GM23338 (cell line): ENCODE data around the gene IGFBP6. TPM values are rescaled to one million over a fixed set of nuclear protein-coding genes. Genes with fewer than 3 reads are reported as not detected.

ENCODE experiments used
- ATAC-seq: fragments of 200-7000 bp; cut with Tn5 transposase; 3 replicates; pipeline ENCODE4 v1.9.1; 2020
- DNase-seq: peaks from one replicate; pipeline ENCODE4 v3.0.0-alpha.2; 2015; ENCODE audit warnings: low spot score
- H2AFZ ChIP-seq: fragments of 200-600 bp; sonication (generic); 2 replicates; pipeline ENCODE4 v1.8.0; 2016; ENCODE audit warnings: antibody characterized with exemption, mild to moderate bottlenecking, moderate library complexity
- H3F3A ChIP-seq: fragments of 200-600 bp; sonication (generic); replicated peaks from 2 replicates; pipeline ENCODE4 v1.8.0; 2017; ENCODE audit warnings: antibody characterized with exemption, mixed run types, low read depth
- H3K27ac ChIP-seq: fragments of 200-600 bp; sonication (generic); 2 replicates; pipeline ENCODE4 v1.6.1; 2016; ENCODE audit warnings: low read depth
- H3K27me3 ChIP-seq: fragments of 200-600 bp; sonication (generic); 2 replicates; pipeline ENCODE4 v1.8.0; 2016; ENCODE audit warnings: mild to moderate bottlenecking, mixed run types, moderate library complexity; ENCODE audit not compliant: insufficient read depth
- H3K36me3 ChIP-seq: fragments of 200-600 bp; sonication (generic); 2 replicates; pipeline ENCODE4 v1.8.0; 2016; ENCODE audit warnings: mild to moderate bottlenecking; ENCODE audit not compliant: insufficient read depth
- H3K4me1 ChIP-seq: fragments of 200-600 bp; sonication (generic); 2 replicates; pipeline ENCODE4 v1.8.0; 2016; ENCODE audit warnings: mild to moderate bottlenecking, moderate library complexity; ENCODE audit not compliant: insufficient read depth
- H3K4me2 ChIP-seq: fragments of 200-600 bp; sonication (generic); 2 replicates; pipeline ENCODE4 v1.7.1; 2017; ENCODE audit warnings: mixed run types
- H3K4me3 ChIP-seq: fragments of 200-600 bp; sonication (generic); 2 replicates; pipeline ENCODE4 v1.6.1; 2016; ENCODE audit warnings: mixed run types
- H3K79me2 ChIP-seq: fragments of 200-600 bp; sonication (generic); replicated peaks from 2 replicates; pipeline ENCODE4 v1.8.0; 2017; ENCODE audit warnings: mild to moderate bottlenecking; ENCODE audit not compliant: insufficient read depth
- H3K9me2 ChIP-seq: fragments of 200-600 bp; sonication (generic); 2 replicates; pipeline ENCODE4 v1.8.0; 2017; ENCODE audit not compliant: insufficient read depth
- H4K20me1 ChIP-seq: fragments of 200-600 bp; sonication (generic); replicated peaks from 2 replicates; pipeline ENCODE4 v1.8.0; 2017; ENCODE audit warnings: mild to moderate bottlenecking; ENCODE audit not compliant: insufficient read depth
- H3K27ac Mint-ChIP-seq: 2 replicates; pipeline ENCODE4 v1.8.0; 2020; ENCODE audit warnings: inconsistent platforms, mild to moderate bottlenecking, moderate library complexity, mixed read lengths
- H3K27me3 Mint-ChIP-seq: 3 replicates; pipeline ENCODE4 v1.8.0; 2022; ENCODE audit warnings: low read depth, mild to moderate bottlenecking, moderate library complexity, mixed read lengths, inconsistent platforms; ENCODE audit not compliant: insufficient read depth, poor library complexity
- H3K36me3 Mint-ChIP-seq: 3 replicates; pipeline ENCODE4 v1.8.0; 2021; ENCODE audit warnings: low read depth, mild to moderate bottlenecking, inconsistent platforms, moderate library complexity, mixed read lengths
- H3K4me1 Mint-ChIP-seq: 3 replicates; pipeline ENCODE4 v1.8.0; 2020; ENCODE audit warnings: mild to moderate bottlenecking, inconsistent platforms, mixed read lengths
- H3K4me3 Mint-ChIP-seq: 3 replicates; pipeline ENCODE4 v1.8.0; 2021; ENCODE audit warnings: moderate library complexity, mild to moderate bottlenecking, inconsistent platforms, mixed read lengths
- H3K9me3 Mint-ChIP-seq: 3 replicates; pipeline ENCODE4 v1.8.0; 2020; ENCODE audit warnings: moderate library complexity, mild to moderate bottlenecking, inconsistent platforms, mixed read lengths
- CREB1 ChIP-seq: fragments of 250-450 bp; sonication (Bioruptor Pico); IDR thresholded peaks from 2 replicates; pipeline ENCODE4 v1.5.0; 2020; ENCODE audit warnings: low read depth, mild to moderate bottlenecking, moderate library complexity
- CTCF ChIP-seq, 2 experiments: fragments of 200-600 bp in 1 of 2; sonication (generic) in 1 of 2; conservative IDR thresholded peaks; 2 replicates each; pipeline versions ENCODE4 v1.5.1 to v1.6.1; 2016 to 2017; ENCODE audit warnings: antibody characterized with exemption in 2 of 2, low read depth in 2 of 2, mild to moderate bottlenecking in 2 of 2, moderate library complexity in 1 of 2
- ETS1 ChIP-seq: IDR thresholded peaks from 2 replicates; pipeline ENCODE4 v1.6.1; 2016; ENCODE audit warnings: antibody characterized with exemption
- EZH2 ChIP-seq: fragments of 200-600 bp; sonication (generic); IDR thresholded peaks from one replicate; pipeline ENCODE4 v1.8.0; 2017; ENCODE audit warnings: antibody characterized with exemption, mild to moderate bottlenecking, low read depth; ENCODE audit not compliant: unreplicated experiment
- EZH2phosphoT487 ChIP-seq: fragments of 200-600 bp; sonication (generic); IDR thresholded peaks from one replicate; pipeline ENCODE4 v1.8.1; 2018; ENCODE audit warnings: antibody characterized with exemption; ENCODE audit not compliant: unreplicated experiment
- JUNB ChIP-seq: IDR thresholded peaks from one replicate; pipeline ENCODE4 v1.6.1; 2016; ENCODE audit warnings: antibody characterized with exemption; ENCODE audit not compliant: unreplicated experiment
- NANOG ChIP-seq: IDR thresholded peaks from 2 replicates; pipeline ENCODE4 v1.6.1; 2016; ENCODE audit warnings: antibody characterized with exemption, borderline replicate concordance
- POLR2AphosphoS5 ChIP-seq: IDR thresholded peaks from 2 replicates; pipeline ENCODE4 v1.6.1; 2016; ENCODE audit warnings: antibody characterized with exemption, low read depth
- REST ChIP-seq: IDR thresholded peaks from one replicate; pipeline ENCODE4 v1.6.1; 2018; ENCODE audit warnings: antibody characterized with exemption; ENCODE audit not compliant: unreplicated experiment
- STAT1 ChIP-seq: IDR thresholded peaks from one replicate; pipeline ENCODE4 v1.6.1; 2016; ENCODE audit warnings: antibody characterized with exemption; ENCODE audit not compliant: unreplicated experiment
- ZNF114 ChIP-seq: fragments of 250-450 bp; sonication (Bioruptor Pico); IDR thresholded peaks from 2 replicates; pipeline ENCODE4 v1.5.0; 2020; ENCODE audit warnings: mild to moderate bottlenecking, moderate library complexity
- ZNF331 ChIP-seq: fragments of 250-450 bp; sonication (Bioruptor Pico); IDR thresholded peaks from 2 replicates; pipeline ENCODE4 v1.5.0; 2020; ENCODE audit warnings: low read depth, mild to moderate bottlenecking, moderate library complexity
- ZNF462 ChIP-seq: fragments of 250-450 bp; sonication (Bioruptor Pico); IDR thresholded peaks from 2 replicates; pipeline ENCODE4 v1.5.0; 2020; ENCODE audit warnings: mild to moderate bottlenecking, moderate library complexity
- polyA plus RNA-seq: library from polyadenylated mRNA; unstranded; fragments of >200 nt; fragmentation: Nextera tagmentation; extraction: Ambion mirVana; gene quantifications from 2 replicates; pipeline ENCODE4 v1.2.1, GENCODE V29; 2016
- total RNA-seq: library from RNA; depleted of rRNA; stranded (reverse); fragments of >200 nt; shearing (Covaris generic); gene quantifications from 2 replicates; pipeline ENCODE4 v1.2.3, GENCODE V29; 2014

IGFBP6 gene
- total and polyA plus RNA-seq, 2 experiments from 2014 or later, result 14.7 to 16.6 TPM

DNA sequence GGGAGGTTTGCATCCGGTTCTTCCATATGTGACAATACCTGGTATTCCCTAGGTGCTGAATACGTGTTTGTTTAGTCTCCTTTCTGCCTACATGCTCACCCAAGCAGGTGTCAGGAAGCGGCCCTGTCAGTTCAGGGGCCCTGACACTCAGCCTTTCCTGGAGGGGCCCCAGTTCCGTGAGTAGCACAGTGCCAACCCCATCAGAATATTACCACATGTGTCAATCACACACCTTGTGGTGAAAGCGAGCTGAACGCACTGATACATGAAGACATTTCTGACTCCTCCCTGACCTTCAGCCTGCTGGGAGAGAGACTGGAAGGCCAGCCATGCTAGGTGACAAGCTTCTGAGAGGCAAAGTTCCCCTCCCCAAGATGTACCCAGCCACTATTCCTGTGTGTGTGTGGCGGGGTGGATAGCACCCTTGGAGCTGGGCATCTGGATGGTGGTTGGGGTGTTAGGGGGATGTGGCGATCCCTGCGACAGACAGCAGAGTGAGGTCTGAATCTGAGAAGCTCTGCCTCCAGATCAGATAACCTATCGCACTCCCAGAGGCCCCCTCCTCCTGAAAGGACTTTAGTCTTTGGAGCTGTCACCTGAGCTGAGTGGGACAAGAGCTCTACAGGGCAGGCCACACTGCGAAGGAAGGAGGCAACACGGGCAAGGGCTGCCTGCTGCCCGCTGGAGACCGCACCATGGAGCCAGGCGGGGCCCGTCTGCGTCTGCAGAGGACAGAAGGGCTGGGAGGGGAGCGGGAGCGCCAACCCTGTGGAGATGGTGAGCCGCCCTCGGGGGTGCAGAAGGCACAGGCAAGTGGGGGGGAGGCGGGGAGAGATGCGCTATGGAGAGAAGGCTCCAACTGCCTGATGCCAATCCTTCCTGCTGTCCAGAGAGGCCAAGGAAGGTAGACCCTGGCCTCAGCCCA lies 5.7 kb downstream of the IGFBP6 start, which contains the start of gene SOAT2:
SOAT2 (plus strand) TSS at position 604 of the 925 bp plus-strand sequence; CDS start at position 696, 92 bp downstream.
- peaks cover 9% of the 10 kb centered on the region for H3F3A ChIP-seq
- H2AFZ ChIP-seq, result no peak within 1 kb of the TSS
- H4K20me1 ChIP-seq, result no peaks in the 10 kb centered on the region
- peaks cover 31% of the 10 kb centered on the region for H3K4me1 ChIP-seq
- no peak within 1 kb of the TSS for H3K27ac Mint-ChIP-seq
- TF ChIP-seq EZH2phosphoT487 (no peak), CREB1 (CRISPR knock-in tag) (no peak), CTCF (conservative IDR thresholded peaks at IDR 0.05; ENCODE audit: low read depth in 2 of 2) (no peak), ZNF462 (CRISPR knock-in tag) (no peak), POLR2AphosphoS5 (no peak), NANOG (no peak), REST (no peak), EZH2 (no peak), JUNB (no peak), ZNF331 (CRISPR knock-in tag) (no peak), ETS1 (no peak), STAT1 (no peak), ZNF114 (CRISPR knock-in tag) (no peak)
- H3K27ac ChIP-seq, result no peak within 1 kb of the TSS
- H3K79me2 ChIP-seq, result no peaks in the 10 kb centered on the region
- H3K27me3 ChIP-seq, result peaks cover 12% of the 10 kb centered on the region
- peaks cover 24% of the 10 kb centered on the region for H3K27me3 Mint-ChIP-seq
- H3K36me3 ChIP-seq, result no peaks in the 10 kb centered on the region
- no peak within 1 kb of the TSS for H3K4me3 ChIP-seq
- H3K9me2 ChIP-seq, result no peaks in the 10 kb centered on the region
- no peak for DNase-seq
- H3K9me3 Mint-ChIP-seq, result no peaks in the 10 kb centered on the region
- no peaks in the 10 kb centered on the region for H3K36me3 Mint-ChIP-seq
- ATAC-seq, result peak; percentile 12; the same call in 2 of the 3 replicates
- H3K4me1 Mint-ChIP-seq, result peaks cover 38% of the 10 kb centered on the region
- no peak within 1 kb of the TSS for H3K4me2 ChIP-seq
- no peak within 1 kb of the TSS for H3K4me3 Mint-ChIP-seq
